ENCODE data around the gene PPP1R3A.

DNA sequence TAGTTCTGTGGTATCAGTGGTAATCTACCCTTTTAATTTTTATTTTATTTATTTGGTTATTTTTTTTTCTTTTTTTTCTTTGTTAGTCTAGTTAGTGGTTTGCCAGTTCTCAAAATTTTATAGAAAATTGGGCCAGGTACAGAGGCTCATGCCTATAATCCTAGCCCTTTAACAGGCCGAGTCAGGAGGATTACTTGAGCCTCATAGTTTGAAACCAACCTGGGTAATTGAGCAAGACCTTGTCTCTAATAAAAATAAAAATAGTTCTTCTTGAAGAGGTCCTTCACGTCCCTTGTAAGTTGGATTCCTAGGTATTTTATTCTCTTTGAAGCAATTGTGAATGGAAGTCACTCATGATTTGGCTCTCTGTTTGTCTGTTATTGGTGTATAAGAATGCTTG lies 51.5 kb downstream of the PPP1R3A start:
- TF ChIP-seq CTCF (IDR thresholded peaks at IDR 0.05) (no peak), POLR2A (IDR thresholded peaks at IDR 0.05) (no peak)

Measured in ovary (tissue), 3 donors.